H1 (cell line): Measurements from ENCODE around the gene SLC25A47. TPM values are rescaled to one million over a fixed set of nuclear protein-coding genes. Genes with fewer than 3 reads are reported as not detected.

Experiments
- CTCF ChIA-PET: fragments of 300-600 bp; sonication (Branson Sonifier 250); formaldehyde crosslinking; loops from one replicate; lab custom pipeline; 2021; ENCODE audit not compliant: partially characterized antibody; lab: Charles Lee
- POLR2A ChIA-PET: fragments of 300-600 bp; sonication (Branson Sonifier 250); formaldehyde crosslinking; loops from one replicate; lab custom pipeline; 2021; ENCODE audit warnings: inconsistent platforms; ENCODE audit not compliant: partially characterized antibody; lab: Charles Lee
- DNase-seq, 2 experiments: peaks; one replicate each; pipeline versions ENCODE4 v3.0.0 to v3.0.0-alpha.2; 2010 to 2022; ENCODE audit warnings: low spot score in 2 of 2, low read depth in 1 of 2, mixed read lengths in 1 of 2
- FAIRE-seq: peaks from 2 replicates; lab custom pipeline; 2011; peaks lifted over from hg19 to GRCh38; lab: Jason Lieb, UNC
- H2AFZ ChIP-seq: 2 replicates; pipeline ENCODE4 v1.8.1; 2012; ENCODE audit warnings: low read length, inconsistent platforms
- H2AK5ac ChIP-seq: 2 replicates; pipeline ENCODE4 v1.6.1; 2013; ENCODE audit warnings: low read depth, low read length
- H2BK120ac ChIP-seq: replicated peaks from 2 replicates; pipeline ENCODE3; 2013; ENCODE audit warnings: low read depth, low read length, inconsistent platforms
- H2BK12ac ChIP-seq: 2 replicates; pipeline ENCODE4 v1.6.1; 2013; ENCODE audit warnings: low read depth, low read length
- H2BK15ac ChIP-seq: 2 replicates; pipeline ENCODE4 v1.6.1; 2013; ENCODE audit warnings: low read length
- H2BK20ac ChIP-seq: 2 replicates; pipeline ENCODE4 v1.6.1; 2013; ENCODE audit warnings: low read length
- H2BK5ac ChIP-seq: 2 replicates; pipeline ENCODE4 v1.6.1; 2013; ENCODE audit warnings: low read depth, low read length
- H3K14ac ChIP-seq: 2 replicates; pipeline ENCODE4 v1.6.1; 2013; ENCODE audit warnings: inconsistent platforms; ENCODE audit not compliant: insufficient read length
- H3K18ac ChIP-seq: 2 replicates; pipeline ENCODE4 v1.6.1; 2013; ENCODE audit warnings: low read length; ENCODE audit errors: extremely low read depth
- H3K23ac ChIP-seq: 2 replicates; pipeline ENCODE4 v1.6.1; 2013; ENCODE audit warnings: inconsistent platforms; ENCODE audit not compliant: insufficient read length
- H3K23me2 ChIP-seq: 2 replicates; pipeline ENCODE4 v1.6.1; 2013; ENCODE audit warnings: low read depth, low read length
- H3K27ac ChIP-seq: 2 replicates; pipeline ENCODE4 v1.6.1; 2011; ENCODE audit warnings: low read depth, low read length, inconsistent platforms
- H3K27me3 ChIP-seq, 4 experiments: replicated peaks in 1 of 4; 1 replicate in 1 of 4; 2 replicates in 3 of 4; pipeline versions ENCODE4 v1.6.1 to v1.8.1; 2011 to 2013; ENCODE audit warnings: low read length in 3 of 4, mild to moderate bottlenecking in 3 of 4, inconsistent platforms in 2 of 4, mixed read lengths in 2 of 4, moderate library complexity in 1 of 4; ENCODE audit not compliant: control insufficient read depth in 3 of 4, insufficient read depth in 3 of 4; ENCODE audit errors: extremely low read depth in 1 of 4
- H3K36me3 ChIP-seq, 4 experiments: 2 replicates each; pipeline versions ENCODE4 v1.6.1 to v1.8.1; 2011 to 2013; ENCODE audit warnings: mild to moderate bottlenecking in 4 of 4, low read length in 3 of 4, moderate library complexity in 2 of 4, control low read depth in 1 of 4, inconsistent platforms in 1 of 4; ENCODE audit not compliant: insufficient read depth in 4 of 4, control insufficient read depth in 2 of 4
- H3K4ac ChIP-seq: replicated peaks from 2 replicates; pipeline ENCODE3; 2013; ENCODE audit warnings: low read length, low read depth, mixed read lengths, inconsistent platforms; ENCODE audit not compliant: insufficient read length
- H3K4me1 ChIP-seq, 4 experiments: replicated peaks in 1 of 4; 1 replicate in 1 of 4; 2 replicates in 3 of 4; pipeline versions ENCODE4 v1.6.1 to v1.8.1; 2011 to 2013; ENCODE audit warnings: low read length in 3 of 4, inconsistent platforms in 2 of 4, mixed read lengths in 1 of 4; ENCODE audit not compliant: insufficient read depth in 4 of 4, control insufficient read depth in 3 of 4
- H3K4me2 ChIP-seq, 2 experiments: 2 replicates each; pipeline versions ENCODE4 v1.6.1 to v1.8.1; 2011 to 2013; ENCODE audit warnings: low read depth in 2 of 2, low read length in 2 of 2, control low read depth in 1 of 2, inconsistent platforms in 1 of 2, mild to moderate bottlenecking in 1 of 2; ENCODE audit not compliant: insufficient read depth in 1 of 2
- H3K4me3 ChIP-seq, 4 experiments: fragments of 200-600, 300-600 bp in 1 of 4; sonication (generic), shearing (Covaris generic), sonication (Bioruptor Twin) in 1 of 4; 2 replicates each; pipeline versions ENCODE4 v1.5.1 to v1.8.1; 2011 to 2016; ENCODE audit warnings: low read length in 4 of 4, low read depth in 3 of 4, control low read depth in 2 of 4, inconsistent platforms in 2 of 4, mild to moderate bottlenecking in 2 of 4, mixed read lengths in 1 of 4, moderate library complexity in 1 of 4; ENCODE audit not compliant: insufficient read depth in 2 of 4; ENCODE audit errors: extremely low read depth in 1 of 4
- H3K56ac ChIP-seq: replicated peaks from 2 replicates; pipeline ENCODE3; 2013; ENCODE audit warnings: low read depth, mild to moderate bottlenecking, mixed read lengths, low read length, inconsistent platforms; ENCODE audit not compliant: insufficient read length
- H3K79me1 ChIP-seq: 2 replicates; pipeline ENCODE4 v1.6.1; 2013; ENCODE audit warnings: low read depth, low read length, control low read depth
- H3K79me2 ChIP-seq, 2 experiments: 2 replicates each; pipeline versions ENCODE4 v1.6.1 to v1.8.1; 2012 to 2013; ENCODE audit warnings: low read length in 2 of 2, mild to moderate bottlenecking in 2 of 2, inconsistent platforms in 1 of 2; ENCODE audit not compliant: insufficient read depth in 2 of 2, control insufficient read depth in 1 of 2
- H3K9ac ChIP-seq, 4 experiments: replicated peaks in 1 of 4; 1 replicate in 1 of 4; 2 replicates in 3 of 4; pipeline versions ENCODE4 v1.6.1 to v1.8.1; 2011 to 2013; ENCODE audit warnings: low read depth in 3 of 4, low read length in 3 of 4, control low read depth in 2 of 4, mild to moderate bottlenecking in 2 of 4, moderate library complexity in 2 of 4, inconsistent platforms in 1 of 4; ENCODE audit errors: extremely low read depth in 1 of 4
- H3K9me3 ChIP-seq, 2 experiments: 2 replicates each; pipeline versions ENCODE4 v1.6.1 to v1.8.1; 2012 to 2013; ENCODE audit warnings: mild to moderate bottlenecking in 2 of 2, moderate library complexity in 2 of 2, control low read depth in 1 of 2, inconsistent platforms in 1 of 2, low read depth in 1 of 2, low read length in 1 of 2, mixed read lengths in 1 of 2; ENCODE audit not compliant: insufficient read depth in 2 of 2
- H4K20me1 ChIP-seq, 2 experiments: replicated peaks in 1 of 2; 2 replicates each; pipeline versions ENCODE3 to v1.8.1; 2011 to 2013; ENCODE audit warnings: inconsistent platforms in 2 of 2, low read length in 2 of 2, mild to moderate bottlenecking in 1 of 2; ENCODE audit not compliant: insufficient read depth in 2 of 2, control insufficient read depth in 1 of 2
- H4K5ac ChIP-seq: 2 replicates; pipeline ENCODE4 v1.6.1; 2013; ENCODE audit warnings: low read length, low read depth, mixed read lengths, inconsistent platforms; ENCODE audit not compliant: insufficient read length
- H4K8ac ChIP-seq: 2 replicates; pipeline ENCODE4 v1.8.0; 2013; ENCODE audit warnings: mild to moderate bottlenecking, moderate library complexity, low read length, inconsistent platforms; ENCODE audit not compliant: insufficient read depth; ENCODE audit errors: extremely low read depth
- H4K91ac ChIP-seq: replicated peaks from 2 replicates; pipeline ENCODE3; 2013; ENCODE audit warnings: low read length, mixed read lengths, inconsistent platforms; ENCODE audit not compliant: insufficient read length
- BCL11A ChIP-seq, 2 experiments: IDR thresholded peaks; one replicate each; pipeline ENCODE4 v1.6.1; 2011; ENCODE audit warnings: low read depth in 2 of 2, low read length in 2 of 2, mild to moderate bottlenecking in 2 of 2
- RXRA ChIP-seq: IDR thresholded peaks from 2 replicates; pipeline ENCODE4 v1.6.1; 2011; ENCODE audit warnings: low read depth, mild to moderate bottlenecking, low read length, moderate library complexity; ENCODE audit not compliant: insufficient read depth
- USF2 ChIP-seq: IDR thresholded peaks from 2 replicates; pipeline ENCODE4 v1.6.1; 2011; ENCODE audit warnings: low read length, improper control_type of control experiment
- WGBS, 2 experiments: shearing (Covaris generic) in 1 of 2; methylation state at CpG; one replicate each; pipeline versions ENCODE4 v1.1.6 to v1.1.7; 2013 to 2015; ENCODE audit warnings: low lambda C conversion rate in 2 of 2, mixed read lengths in 2 of 2, inconsistent platforms in 1 of 2, low coverage in 1 of 2, missing lambda C conversion rate in 1 of 2; ENCODE audit not compliant: insufficient replicate concordance in 2 of 2, insufficient coverage in 1 of 2, insufficient read length in 1 of 2; ENCODE audit errors: extremely low coverage in 1 of 2, missing lambda C conversion rate in 1 of 2; 5-methylcytosine and 5-hydroxymethylcytosine counted together
- polyA plus RNA-seq, 7 experiments: library from polyadenylated mRNA; depleted of rRNA in 3 of 7; stranded (reverse) in 5 of 7; unstranded in 2 of 7; fragments of >200 nt in 5 of 7; fragments of 200-250 nt in 2 of 7; gene quantifications; 1 replicate in 5 of 7; 2 replicates in 1 of 7; 4 replicates in 1 of 7; pipeline versions ENCODE4 v1.2.1 to v1.2.3, GENCODE V29; 2011 to 2013; ENCODE audit warnings: missing spikeins in 2 of 7, mixed read lengths in 2 of 7
- total RNA-seq: library from RNA; stranded (reverse); fragmentation: NEBNext Ultra II Directional; extraction: Animal tissue kit (Norgen Biotek cat#: 25700); gene quantifications from 2 replicates; pipeline ENCODE4 v1.2.1, GENCODE V29; 2021
- TF ChIP-seq, protein P1 (sequence below): IDR thresholded peaks from 2 replicates; pipeline ENCODE4 v1.6.1; 2012; ENCODE audit warnings: inconsistent platforms

Gene SLC25A47
- total and polyA plus RNA-seq, 2 of the 8 experiments (the other 6 are each of a cell fraction or from before 2014, with no cell fraction given): not detected

- Histone ChIP-seq H4K20me1 (no peaks in the 10 kb centered on the region), H3K9me3 (no peaks in the 10 kb centered on the region), H3K4me3 (no peak overlapping the region), H3K18ac (no peak overlapping the region), H3K23ac (no peak overlapping the region), H2BK20ac (no peak overlapping the region), H2BK12ac (peak overlapping the region; percentile 90; the same call in 1 of the 2 replicates), H2BK15ac (0 out of 2 replicates have a peak overlapping the region, but pooled peaks have one; percentile 18), H3K14ac (no peak overlapping the region), H2AFZ (no peak overlapping the region), H3K56ac (no peak overlapping the region), H2BK120ac (no peak overlapping the region), H3K9ac (no peak overlapping the region), H2BK5ac (peak overlapping the region; percentile 77), H3K36me3 (no peaks in the 10 kb centered on the region), H3K79me2 (no peaks in the 10 kb centered on the region), H4K8ac (peak overlapping the region; percentile 48), H3K4me2 (no peak overlapping the region), H3K4me1 (peaks cover 0 to 2% (median 0%) of the 10 kb centered on the region in 4 experiments; a peak in 3 of 7 replicates), H4K5ac (no peak overlapping the region), H3K23me2 (no peaks in the 10 kb centered on the region; the same call in 1 of the 2 replicates), H3K27ac (no peak overlapping the region), H3K27me3 (no peaks in the 10 kb centered on the region; a peak in 2 of 7 replicates), H3K79me1 (no peaks in the 10 kb centered on the region), H3K4ac (no peak overlapping the region), H2AK5ac (no peak overlapping the region), H4K91ac (no peak overlapping the region)
- DNase-seq (no peak), FAIRE-seq (no peak)
- TF ChIP-seq BCL11A (IDR thresholded peaks at IDR 0.05; ENCODE audit: low read depth in 2 of 2, low read length in 2 of 2) (no peak), USF2 (no peak), RXRA (no peak)
- TF ChIP-seq, protein P1, sequence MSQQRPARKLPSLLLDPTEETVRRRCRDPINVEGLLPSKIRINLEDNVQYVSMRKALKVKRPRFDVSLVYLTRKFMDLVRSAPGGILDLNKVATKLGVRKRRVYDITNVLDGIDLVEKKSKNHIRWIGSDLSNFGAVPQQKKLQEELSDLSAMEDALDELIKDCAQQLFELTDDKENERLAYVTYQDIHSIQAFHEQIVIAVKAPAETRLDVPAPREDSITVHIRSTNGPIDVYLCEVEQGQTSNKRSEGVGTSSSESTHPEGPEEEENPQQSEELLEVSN: peak; percentile 37; the same call in 1 of the 2 replicates
- CTCF ChIA-PET: interaction anchor here (0.8 to 1.3 kb wide), 6 partner anchors 8 to 56 kb away, joined by 3 to 5 read pairs (median 4); no protein-coding TSS in a partner anchor
- WGBS, 2 experiments: 83% methylated on average over 9 of the region's 9 CpGs; no CpG with 5 or more reads in 1 of the 2 experiments
- POLR2A ChIA-PET: interaction anchor here (0.8 to 2.3 kb wide), 8 partner anchors 10 to 53 kb away, joined by 3 to 22 read pairs (median 4); partner anchors contain the start of gene SLC25A29
Observed at GRCh38 chr14:100321473-100322137, 1.5 kb upstream of the SLC25A47 start.
